ENCODE data around the gene RNF223.

RNF223 gene

GRCh38 chr1:1024149-1024770 lies 49.8 kb downstream of the RNF223 start:
- no peak for DNase-seq

DNA sequence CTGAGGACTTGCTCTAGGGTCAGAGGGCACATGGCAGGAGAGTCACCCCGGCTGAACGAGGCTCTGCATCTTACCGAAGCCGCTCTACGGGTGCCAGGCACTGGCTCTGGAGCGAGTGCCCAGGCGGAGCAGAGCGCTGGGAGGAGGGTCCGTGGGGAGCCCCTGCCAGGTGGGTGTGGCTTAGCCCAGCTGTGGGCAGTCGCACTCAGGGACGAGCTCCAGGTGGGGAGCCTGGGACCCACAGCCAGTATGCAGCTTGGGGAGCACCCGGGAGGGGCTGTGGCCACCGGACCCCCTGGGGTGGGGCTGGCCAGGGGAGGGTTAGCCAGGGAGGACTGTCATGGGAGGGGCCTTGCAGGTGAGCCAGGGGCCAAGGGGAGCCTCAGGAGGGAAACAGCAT lies 50.4 kb downstream of the RNF223 start:
- no peak for DNase-seq

GRCh38 chr1:1022302-1023009 lies 51.6 kb downstream of the RNF223 start:
- DNase-seq: no peak

DNA sequence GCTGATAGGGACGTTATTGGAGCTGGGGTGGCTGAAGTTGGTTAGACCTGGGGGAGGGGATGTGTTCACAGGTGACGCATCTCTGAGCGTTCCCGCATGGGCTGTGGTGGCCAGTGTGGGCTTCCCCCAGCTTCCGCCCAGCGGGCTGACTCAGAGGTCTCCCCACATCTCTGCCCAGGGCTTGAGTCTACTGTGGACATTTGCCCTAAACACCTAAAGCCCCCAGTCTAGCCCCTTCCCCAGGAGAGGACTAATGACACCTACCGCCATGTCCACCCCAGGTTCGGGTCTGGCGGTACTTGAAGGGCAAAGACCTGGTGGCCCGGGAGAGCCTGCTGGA lies 52.2 kb downstream of the RNF223 start:
- DNase-seq: no peak

DNA sequence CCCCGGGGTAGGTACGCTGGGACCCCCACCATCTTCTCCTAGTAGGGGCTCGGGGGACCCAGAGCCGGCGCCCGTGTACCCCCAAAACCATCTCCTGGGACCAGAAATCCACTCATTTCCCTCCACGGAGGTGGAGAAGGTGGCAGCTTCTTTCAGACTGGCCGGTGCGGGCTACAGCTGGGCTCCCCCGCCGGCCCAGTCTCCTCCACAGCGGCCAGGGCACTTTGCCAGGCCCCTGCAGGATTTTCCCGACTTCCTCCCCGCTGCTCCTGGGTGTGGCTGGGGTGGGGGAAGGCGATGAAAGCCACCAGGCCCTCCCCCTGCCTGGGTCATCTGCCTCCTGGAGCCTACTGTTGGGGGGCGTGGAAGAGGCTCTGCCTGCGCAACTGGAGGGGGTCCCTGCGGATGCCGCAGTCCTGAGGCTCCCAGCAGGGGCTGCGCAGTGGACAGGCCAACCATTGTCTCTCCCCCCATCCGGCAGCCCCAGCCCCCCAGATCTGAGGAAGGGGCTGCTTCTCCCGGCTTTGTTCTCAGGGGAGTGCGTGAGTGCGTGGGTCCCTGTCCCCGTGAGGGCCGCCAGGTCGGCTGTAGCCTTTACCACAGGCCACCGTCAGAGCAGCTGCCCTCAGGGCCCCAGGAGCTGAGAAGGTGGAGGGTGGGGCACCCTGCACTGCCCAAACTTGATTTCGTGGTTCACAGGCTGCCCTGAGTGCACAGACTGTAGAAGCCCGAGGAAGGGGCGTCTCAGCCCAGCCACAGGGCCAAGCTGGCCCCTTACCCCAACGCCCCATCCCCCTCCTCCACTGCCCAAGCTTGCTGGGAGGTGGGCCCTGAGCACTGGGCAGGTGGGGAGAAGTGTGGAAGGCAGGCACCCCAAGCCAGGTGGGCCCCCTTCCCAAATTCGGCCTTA lies 52.8 kb downstream of the RNF223 start:
- DNase-seq: peak; percentile 86
